GM21717 (cell line): ENCODE measurements around the gene FUT4.
"Not testable (repeated sequence)": the region's sequence is repeated elsewhere in the genome, so short reads cannot be mapped to it uniquely, and the experiment has no call there.

Source experiments
- ATAC-seq: cut with Tn5 transposase; IDR thresholded peaks from one replicate; pipeline ENCODE4 v1.9.1; 2021; ENCODE audit warnings: mild to moderate bottlenecking, moderate library complexity; ENCODE audit not compliant: unreplicated experiment

FUT4 gene

DNA sequence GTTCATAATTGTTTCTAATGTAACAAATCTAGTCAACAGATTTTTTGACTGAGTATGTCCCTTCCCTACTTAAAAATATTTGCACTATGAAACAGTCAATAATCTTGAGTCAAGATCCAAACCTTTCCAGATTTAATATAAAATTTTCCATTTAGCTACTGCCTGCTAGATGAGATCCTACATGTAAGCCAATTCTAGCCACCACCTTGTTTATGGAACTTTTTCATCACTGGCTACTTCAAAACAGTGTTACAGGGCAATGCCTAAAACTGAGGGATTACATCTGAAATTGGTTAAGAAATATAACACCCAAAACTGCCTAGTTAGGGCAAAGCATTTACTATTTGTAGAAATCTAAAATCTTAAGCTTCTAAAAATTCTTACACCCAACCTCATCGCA is 10.5 kb upstream of the FUT4 start:
- no peak for ATAC-seq

DNA sequence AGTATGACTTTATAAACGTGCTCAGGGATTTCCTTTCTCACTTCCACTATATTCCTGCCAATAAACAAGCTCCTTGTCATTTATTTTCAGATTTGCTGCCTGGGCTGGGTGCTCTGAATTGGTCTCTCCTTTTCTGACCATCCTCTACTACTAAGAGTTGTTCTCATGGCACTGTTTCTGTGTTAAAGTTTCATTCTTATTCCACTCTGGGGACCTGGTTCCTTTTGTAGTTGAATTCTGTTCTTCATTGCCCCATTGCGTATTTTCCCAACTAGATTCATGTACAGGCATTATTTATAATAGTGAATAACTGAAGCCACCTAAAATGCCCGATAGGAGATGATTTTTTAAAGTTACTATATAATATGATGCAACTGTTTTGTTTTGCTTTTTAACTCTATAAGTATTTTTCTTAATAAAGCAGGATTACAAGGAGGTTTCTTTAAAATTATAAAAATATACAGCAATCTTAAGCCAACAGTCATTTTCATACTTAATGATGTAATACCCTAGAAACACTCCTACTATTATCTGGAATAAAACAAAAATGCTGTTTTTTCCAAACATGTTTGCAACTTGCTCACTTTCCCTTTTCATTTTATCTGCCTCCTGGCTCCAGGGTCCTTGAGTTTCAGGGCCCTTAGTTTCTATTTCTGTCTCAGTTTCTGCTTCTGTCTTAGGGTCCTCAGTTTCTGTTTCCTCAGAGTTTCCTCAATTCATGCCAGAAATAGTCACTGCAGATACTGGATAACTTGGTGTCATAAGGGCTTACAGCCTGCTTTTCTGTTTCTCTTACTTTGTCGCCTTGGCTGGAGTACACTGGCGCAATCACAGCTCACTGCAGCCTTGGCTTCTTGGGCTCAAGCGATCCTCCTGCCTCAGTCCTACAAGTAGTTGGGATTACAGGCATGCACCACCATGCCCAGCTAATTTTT is 9.8 kb upstream of the FUT4 start:
- ATAC-seq: no peak

DNA sequence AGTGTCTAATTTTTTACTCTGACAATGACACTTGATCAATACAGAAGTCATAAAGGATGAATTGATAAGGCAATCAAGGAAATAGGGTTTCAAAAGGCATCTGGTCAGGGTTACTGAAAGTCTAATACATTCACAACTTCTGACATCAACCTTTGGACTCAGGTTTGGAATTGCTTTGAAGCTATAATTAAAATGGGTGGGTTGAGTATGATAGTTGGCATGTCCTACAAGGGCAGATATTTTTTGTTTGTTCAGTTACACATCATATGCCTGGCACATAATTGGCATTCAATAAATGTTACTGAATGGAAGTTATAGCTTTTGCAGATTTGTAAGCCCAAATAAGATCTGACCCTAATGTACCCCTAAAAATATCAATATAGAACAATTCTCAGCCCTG is 7.3 kb upstream of the FUT4 start:
- no peak for ATAC-seq

DNA sequence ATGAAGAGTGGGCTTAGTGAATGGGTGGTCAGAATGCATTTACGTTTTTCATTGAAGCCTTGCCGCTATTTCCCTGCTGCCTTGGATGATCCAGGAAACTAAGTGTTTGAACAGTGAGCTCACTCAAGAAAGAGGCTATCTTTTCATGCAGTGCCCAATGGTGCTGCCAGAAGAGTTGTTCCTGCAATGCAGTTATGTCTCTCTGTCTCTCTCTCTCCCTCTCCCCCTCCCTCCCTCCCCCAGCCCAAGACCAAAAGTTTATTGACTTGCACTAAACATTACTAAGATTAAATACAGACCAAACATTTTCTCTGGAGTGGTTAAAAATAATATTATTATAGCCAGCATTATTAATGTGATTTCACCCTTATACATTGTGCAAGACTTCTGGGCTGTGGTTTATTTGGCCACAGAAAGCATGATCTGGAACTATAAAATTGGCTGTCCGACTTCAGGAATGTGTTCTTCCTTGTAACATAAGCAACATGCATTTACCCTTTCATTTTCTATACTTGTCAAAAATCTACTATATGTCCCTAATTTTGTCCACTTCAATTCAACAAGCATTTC is 6.6 kb upstream of the FUT4 start:
- no peak for ATAC-seq

DNA sequence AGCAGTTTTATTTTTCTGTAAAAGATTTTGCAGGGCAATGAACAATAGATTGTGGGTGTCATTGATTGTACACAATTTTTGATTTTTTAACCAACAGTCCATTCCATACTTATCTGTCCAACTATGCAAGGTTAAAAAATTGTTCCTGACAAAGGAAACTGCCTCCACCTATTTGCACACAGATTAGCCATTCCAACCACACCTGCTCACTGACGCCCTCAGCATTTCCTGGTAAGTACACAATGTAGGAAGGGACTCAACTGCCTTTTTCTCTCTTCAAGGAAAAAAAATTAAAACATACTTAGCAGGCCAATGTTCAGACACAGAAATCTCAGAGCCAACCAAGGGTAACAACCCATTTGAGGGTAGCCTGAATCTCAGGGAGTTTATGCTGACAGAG is 4.3 kb upstream of the FUT4 start:
- ATAC-seq: no peak

DNA sequence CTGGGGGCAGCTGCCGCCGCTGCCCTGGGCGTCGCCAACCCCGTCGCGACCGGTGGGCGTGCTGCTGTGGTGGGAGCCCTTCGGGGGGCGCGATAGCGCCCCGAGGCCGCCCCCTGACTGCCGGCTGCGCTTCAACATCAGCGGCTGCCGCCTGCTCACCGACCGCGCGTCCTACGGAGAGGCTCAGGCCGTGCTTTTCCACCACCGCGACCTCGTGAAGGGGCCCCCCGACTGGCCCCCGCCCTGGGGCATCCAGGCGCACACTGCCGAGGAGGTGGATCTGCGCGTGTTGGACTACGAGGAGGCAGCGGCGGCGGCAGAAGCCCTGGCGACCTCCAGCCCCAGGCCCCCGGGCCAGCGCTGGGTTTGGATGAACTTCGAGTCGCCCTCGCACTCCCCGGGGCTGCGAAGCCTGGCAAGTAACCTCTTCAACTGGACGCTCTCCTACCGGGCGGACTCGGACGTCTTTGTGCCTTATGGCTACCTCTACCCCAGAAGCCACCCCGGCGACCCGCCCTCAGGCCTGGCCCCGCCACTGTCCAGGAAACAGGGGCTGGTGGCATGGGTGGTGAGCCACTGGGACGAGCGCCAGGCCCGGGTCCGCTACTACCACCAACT is 1.0 kb downstream of the FUT4 start:
- ATAC-seq: no peak

DNA sequence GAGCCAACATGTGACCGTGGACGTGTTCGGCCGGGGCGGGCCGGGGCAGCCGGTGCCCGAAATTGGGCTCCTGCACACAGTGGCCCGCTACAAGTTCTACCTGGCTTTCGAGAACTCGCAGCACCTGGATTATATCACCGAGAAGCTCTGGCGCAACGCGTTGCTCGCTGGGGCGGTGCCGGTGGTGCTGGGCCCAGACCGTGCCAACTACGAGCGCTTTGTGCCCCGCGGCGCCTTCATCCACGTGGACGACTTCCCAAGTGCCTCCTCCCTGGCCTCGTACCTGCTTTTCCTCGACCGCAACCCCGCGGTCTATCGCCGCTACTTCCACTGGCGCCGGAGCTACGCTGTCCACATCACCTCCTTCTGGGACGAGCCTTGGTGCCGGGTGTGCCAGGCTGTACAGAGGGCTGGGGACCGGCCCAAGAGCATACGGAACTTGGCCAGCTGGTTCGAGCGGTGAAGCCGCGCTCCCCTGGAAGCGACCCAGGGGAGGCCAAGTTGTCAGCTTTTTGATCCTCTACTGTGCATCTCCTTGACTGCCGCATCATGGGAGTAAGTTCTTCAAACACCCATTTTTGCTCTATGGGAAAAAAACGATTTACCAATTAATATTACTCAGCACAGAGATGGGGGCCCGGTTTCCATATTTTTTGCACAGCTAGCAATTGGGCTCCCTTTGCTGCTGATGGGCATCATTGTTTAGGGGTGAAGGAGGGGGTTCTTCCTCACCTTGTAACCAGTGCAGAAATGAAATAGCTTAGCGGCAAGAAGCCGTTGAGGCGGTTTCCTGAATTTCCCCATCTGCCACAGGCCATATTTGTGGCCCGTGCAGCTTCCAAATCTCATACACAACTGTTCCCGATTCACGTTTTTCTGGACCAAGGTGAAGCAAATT is 1.8 kb downstream of the FUT4 start:
- ATAC-seq: no peak

DNA sequence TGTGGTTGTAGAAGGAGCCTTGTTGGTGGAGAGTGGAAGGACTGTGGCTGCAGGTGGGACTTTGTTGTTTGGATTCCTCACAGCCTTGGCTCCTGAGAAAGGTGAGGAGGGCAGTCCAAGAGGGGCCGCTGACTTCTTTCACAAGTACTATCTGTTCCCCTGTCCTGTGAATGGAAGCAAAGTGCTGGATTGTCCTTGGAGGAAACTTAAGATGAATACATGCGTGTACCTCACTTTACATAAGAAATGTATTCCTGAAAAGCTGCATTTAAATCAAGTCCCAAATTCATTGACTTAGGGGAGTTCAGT is 2.4 kb downstream of the FUT4 start:
- ATAC-seq: no peak

DNA sequence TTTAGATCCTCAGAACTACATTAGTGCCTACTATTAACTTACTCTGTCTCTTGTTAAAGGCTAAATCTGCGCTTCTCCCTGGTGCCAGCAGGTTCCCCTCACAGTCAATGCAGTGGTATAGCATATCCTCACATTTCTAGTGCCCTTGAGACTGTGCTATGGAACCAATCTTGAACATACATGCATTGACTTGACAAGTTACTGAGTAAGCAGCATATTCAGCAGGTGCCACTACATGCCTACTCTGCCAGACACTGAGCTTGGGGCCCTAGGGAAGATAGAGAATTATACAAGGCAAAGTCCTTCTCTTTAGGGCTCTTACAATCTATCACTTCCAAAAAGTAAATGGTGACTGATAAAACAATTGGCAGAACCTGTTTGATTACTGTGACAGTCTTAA is 3.2 kb downstream of the FUT4 start:
- no peak for ATAC-seq

DNA sequence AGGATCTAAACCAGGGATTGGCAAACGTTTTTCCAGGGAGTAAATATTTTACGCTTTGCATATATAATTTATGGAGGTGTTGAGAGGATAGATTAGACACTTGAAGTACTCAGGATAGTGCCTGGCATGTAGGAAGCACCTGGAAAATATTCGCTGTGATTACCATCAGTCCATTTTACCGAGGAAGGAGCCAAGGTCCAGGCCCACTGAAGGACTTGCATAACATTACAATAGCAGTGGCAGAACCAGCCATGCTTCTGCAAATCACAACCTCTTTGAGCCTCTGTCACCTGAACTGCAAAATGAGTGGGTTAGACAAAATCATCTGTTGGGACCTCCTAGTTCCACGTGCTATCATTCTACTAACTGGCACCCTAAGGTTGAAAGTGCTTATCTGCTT is 5.4 kb downstream of the FUT4 start:
- no peak for ATAC-seq

DNA sequence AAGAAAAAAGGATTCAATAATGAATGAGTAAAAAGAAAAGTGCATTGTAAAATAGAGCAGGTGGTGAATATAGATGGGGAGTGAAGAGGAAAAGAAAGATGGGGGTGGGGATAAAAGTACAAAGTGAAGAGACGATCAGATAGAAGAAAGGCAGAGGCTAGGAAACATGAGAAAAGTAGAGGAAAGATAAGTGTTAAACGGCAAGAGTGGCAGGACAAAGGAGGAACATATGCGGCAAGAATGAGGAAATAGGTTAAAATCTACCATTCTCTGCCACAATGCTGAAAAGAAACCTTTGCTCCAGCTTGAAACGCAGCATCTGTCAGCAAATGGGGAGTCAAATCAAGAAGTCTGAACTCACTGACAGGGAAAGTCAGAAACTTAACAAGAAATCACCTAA is 6.8 kb downstream of the FUT4 start:
- peak; percentile 47 for ATAC-seq

DNA sequence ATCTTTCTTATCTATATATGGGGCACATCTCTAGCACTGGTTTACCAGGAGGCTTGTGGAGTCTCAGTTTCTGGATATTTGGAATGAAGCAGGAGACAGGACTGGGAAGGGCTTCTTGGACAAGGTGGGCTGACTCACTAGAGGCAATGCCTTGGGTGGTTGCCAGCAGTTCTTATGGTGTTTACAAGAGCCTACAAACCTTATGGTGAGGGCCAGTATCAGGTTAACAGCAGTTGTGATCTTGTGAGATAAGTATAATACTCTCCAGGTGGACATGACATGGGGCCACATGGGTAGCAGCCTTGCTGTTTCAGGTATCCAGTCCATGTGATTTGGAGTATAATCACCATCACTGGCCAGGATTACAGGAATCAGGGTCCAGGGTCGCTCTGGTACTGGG is 10.2 kb downstream of the FUT4 start:
- no peak for ATAC-seq

DNA sequence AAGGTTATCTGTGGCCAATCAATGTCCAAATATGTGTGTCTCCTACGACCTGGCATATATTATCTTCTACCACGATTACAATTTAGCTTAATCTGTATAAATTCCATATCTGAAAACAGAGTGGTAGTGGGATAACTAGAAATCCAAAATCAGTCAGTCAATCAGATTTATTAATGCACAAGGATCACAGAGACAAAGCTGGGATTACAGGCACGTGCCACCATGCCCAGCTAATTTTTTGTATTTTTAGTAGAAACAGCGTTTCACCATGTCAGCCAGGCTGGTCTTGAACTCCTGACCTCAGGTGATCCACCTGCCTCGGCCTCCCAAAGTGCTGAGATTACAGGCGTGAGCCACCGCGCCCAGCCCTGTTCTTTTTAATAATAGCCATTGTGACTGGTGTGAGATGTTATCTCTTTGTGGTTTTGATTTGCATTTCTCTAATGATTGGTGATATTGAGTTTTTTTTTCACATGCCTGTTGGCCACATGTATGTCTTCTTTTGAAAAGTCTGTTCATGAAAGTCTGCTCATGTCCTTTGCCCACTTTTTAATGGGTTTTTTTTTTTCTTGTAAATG is 12.1 kb downstream of the FUT4 start:
- not testable (repeated sequence) for ATAC-seq

DNA sequence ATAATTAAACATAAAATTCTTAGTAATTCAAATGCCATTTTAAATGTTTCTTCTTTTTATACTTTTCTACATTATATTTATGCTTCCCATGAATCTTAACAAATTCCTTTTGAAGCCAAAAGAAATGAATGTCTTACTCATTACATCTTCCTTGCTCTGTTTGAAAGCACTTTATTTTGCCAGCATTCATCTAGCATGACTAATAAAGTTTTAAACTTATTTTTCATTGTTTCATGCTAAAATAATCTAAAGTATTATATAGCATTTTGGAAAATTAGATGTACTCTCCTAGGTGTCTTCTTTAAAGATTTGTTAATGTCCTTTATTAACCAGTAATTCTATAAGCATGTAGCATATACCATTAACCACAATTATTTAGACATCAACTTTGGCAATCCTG is 13.7 kb downstream of the FUT4 start:
- ATAC-seq: no peak

DNA sequence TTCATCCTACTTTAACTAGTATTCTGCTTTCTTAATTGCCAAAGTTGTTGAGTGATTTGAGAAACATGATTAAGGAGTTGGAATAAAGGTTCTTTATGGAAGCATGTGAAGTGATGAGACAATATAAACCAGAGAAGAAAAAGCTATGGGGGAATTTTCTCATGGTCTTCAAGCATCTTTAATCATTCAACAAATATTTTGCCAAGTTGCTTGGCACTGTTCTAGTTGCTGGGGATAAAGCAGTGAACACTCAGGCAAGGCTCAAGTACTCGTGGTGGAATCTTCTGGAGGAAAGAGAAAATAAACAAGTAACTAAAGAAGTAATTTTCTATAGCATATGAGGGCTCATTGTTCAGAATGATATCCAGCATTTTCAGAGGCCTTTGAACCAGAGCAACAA is 14.3 kb downstream of the FUT4 start:
- ATAC-seq: no peak

DNA sequence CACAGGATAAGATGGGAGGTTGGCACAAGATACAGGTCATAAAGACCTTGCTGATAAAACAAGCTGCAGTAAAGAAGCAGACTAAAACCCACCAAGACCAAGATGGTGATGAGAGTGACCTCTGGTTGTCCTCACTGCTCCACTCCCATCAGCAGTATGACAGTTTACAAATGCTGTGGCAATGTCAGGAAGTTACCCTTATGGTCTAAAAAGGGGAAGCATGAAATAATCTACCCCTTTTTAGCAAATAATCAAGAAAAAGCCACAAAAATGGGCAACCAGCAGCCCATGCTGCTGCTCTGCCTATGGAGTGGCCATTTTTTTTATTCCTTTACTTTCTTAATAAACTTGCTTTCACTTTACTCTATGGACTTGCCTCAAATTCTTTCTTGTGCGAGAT is 14.7 kb downstream of the FUT4 start:
- no peak for ATAC-seq

DNA sequence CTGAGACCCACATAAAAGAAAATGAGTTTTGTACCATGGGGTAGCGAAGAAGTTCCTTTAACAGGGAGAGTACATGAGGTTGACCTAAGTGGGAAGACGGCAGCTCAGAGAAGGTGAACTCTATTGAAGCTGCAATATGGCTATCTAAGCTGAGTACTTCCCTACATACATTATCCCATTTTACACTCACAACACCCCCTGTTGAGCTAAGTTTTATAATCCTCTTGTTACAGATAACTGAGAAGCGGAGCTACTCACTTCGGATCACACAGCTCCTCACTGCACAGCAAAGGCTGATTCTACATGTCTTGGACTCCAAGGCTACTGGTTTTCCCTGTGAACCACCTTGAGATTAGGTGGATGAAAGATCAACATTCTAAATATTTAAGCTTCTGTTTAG is 15.2 kb downstream of the FUT4 start:
- no peak for ATAC-seq

DNA sequence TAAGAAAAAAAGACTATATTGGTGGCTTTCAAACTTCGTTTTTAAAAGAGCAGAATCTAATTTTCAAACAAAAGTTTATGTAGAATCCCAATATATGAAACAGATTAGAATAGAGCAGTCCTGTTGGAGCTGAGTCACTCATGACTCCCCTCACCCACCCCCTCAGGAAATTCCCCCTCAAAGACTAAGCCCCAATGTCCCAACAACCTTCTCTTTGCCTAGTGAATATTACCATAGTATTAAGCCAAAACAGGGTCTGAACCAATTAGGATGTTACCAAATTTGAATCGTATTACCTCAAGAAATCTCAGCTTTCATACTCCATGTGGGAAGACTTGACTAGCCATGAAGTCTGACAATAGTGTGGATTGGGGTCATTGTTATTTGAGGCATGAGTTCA is 15.6 kb downstream of the FUT4 start:
- no peak for ATAC-seq

DNA sequence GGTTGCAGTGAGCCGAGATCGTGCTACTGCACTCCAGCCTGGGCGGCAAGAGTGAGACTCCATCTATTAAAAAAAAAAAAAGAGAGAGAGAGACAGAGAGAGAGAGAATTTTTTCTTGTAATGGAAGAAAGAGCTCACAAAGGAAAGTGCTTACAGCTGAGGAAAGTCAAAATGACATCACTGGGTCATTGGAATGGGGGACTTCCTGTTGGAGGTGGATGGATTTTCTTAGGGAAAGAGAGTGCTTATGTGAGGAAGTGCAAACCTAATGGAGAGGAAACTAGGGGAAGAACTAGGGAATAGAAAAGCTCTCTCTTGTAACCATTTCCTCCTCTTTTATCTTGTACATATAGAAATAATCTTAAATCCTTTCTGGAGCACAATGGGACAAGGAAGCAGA is 17.1 kb downstream of the FUT4 start:
- ATAC-seq: no peak

DNA sequence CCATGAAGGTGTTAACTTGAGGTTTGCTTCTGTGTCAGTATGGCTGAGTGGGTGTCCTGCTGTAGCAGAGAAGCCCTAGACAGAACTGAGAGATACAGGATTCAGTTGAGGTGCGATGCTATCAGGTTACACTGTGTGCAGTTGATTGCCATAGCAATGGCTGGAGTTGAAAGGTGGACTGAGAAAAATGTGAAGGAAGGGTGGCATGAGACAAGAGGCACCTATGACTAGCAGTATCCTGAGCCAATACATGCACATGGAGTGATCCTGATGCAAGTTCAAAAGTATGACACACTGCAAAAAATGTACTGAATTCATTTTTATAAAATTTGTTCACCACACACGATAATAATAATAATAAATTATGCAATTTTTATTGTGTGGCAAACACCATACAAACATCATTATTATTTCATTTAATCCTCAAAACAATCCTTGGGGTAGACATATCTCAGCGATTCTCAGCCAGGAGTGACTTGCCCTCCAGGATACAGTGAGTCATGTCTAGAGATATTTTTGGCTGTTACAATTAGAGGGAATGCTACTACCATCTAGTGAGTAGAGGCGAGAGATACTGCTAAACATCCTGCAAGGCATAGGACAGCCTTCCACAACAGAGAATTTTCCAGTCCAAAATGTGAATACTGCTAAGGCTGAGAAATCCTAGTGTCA is 19.6 kb downstream of the FUT4 start:
- ATAC-seq: no peak
